Measurements from ENCODE around the gene CEACAM19. TPM values are rescaled to one million over a fixed set of nuclear protein-coding genes. Genes with fewer than 3 reads are reported as not detected.

CEACAM19 gene
- total and polyA plus RNA-seq, 2 donors (not counting 1 experiment from before 2014, with no cell fraction given) = 7.8 to 9.9 TPM

DNA sequence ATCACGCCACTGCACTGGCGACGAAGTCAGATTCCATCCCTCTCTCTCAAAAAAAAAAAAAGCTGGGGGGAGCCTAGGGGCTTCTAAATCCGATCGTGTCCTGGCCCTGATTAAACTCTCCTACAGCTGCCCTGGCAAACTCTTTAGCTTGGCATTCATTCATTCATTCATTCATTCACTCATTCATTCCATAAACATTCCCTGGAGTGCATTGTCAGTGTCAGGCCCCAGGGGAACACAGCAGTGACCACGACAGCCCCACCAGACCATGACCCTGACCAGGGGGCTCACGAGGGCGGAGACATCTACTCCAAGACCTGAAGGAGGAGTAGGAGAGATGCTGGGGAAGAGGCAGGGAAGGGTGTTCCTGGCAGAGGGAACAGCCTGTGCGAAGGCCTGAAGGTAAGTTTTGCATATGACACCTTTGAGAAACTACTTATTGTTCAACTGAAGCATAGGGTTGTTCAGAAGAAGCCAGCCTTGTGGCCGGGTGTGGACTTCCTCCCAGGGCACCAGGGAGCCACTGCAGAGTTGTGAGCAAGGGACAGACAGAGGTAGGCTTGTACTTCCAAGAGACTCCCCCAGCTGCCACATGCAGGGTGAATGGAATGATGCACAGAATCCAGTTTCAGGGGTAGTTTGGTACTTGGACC is 52.1 kb downstream of the CEACAM19 start:
- Histone ChIP-seq H2AFZ (ENCODE audit: low read length) (no peak overlapping the region), H3K4me2 (ENCODE audit: extremely low read depth, insufficient read depth, low read length) (no peak overlapping the region), H3K9ac (ENCODE audit: insufficient read depth, low read length) (no peak overlapping the region), H3K27me3 (ENCODE audit: control insufficient read depth, insufficient read depth, low read length) (no peaks in the 10 kb centered on the region), H3K79me2 (ENCODE audit: control insufficient read depth, insufficient read depth, low read length) (no peaks in the 10 kb centered on the region), H3K27ac (ENCODE audit: insufficient read depth, low read length) (no peak overlapping the region), H3K36me3 (ENCODE audit: control insufficient read depth, insufficient read depth, low read length) (no peaks in the 10 kb centered on the region), H3K9me3 (ENCODE audit: control insufficient read depth, insufficient read depth, low read depth, low read length) (no peaks in the 10 kb centered on the region), H3K4me1 (ENCODE audit: control insufficient read depth, extremely low read depth, insufficient read depth, low read length) (peaks cover 10% of the 10 kb centered on the region), H4K20me1 (ENCODE audit: control insufficient read depth, extremely low read depth, insufficient read depth, low read length) (no peaks in the 10 kb centered on the region), H3K4me3 (replicated peaks in 1 of 4; ENCODE audit: control extremely low read depth in 1 of 4, insufficient read depth in 1 of 4, low read depth in 3 of 4, low read length in 4 of 4) (no peak overlapping the region)
- no peak for DNase-seq (ENCODE audit: low read depth in 2 of 2)
- TF ChIP-seq, protein P1, sequence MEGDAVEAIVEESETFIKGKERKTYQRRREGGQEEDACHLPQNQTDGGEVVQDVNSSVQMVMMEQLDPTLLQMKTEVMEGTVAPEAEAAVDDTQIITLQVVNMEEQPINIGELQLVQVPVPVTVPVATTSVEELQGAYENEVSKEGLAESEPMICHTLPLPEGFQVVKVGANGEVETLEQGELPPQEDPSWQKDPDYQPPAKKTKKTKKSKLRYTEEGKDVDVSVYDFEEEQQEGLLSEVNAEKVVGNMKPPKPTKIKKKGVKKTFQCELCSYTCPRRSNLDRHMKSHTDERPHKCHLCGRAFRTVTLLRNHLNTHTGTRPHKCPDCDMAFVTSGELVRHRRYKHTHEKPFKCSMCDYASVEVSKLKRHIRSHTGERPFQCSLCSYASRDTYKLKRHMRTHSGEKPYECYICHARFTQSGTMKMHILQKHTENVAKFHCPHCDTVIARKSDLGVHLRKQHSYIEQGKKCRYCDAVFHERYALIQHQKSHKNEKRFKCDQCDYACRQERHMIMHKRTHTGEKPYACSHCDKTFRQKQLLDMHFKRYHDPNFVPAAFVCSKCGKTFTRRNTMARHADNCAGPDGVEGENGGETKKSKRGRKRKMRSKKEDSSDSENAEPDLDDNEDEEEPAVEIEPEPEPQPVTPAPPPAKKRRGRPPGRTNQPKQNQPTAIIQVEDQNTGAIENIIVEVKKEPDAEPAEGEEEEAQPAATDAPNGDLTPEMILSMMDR (conservative IDR thresholded peaks at IDR 0.05 in 1 of 2, IDR thresholded peaks at IDR 0.05 in 1 of 2; ENCODE audit: low read depth in 1 of 2, low read length in 2 of 2) = no peak
- TF ChIP-seq EZH2 (IDR thresholded peaks at IDR 0.05; ENCODE audit: low read length, missing control alignments) = no peak

DNA sequence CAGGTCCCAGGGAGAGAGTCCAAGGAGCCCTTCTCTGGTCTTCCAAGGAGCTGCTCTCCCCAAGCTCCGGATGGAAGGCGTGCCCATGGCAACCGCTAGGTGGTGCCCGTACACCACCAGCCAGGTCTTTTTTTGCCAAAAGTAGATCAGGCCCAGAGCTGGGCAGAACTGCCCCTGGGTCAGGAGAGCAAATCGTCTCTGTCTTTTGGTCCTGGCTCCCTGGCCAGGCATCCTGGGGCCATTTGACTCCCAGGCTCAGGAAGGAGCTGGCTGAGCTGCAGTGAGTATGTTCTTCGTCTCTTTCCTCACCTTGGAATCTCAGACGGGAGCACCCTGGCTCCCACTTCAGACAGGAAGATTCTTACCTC is 52.7 kb downstream of the CEACAM19 start:
- H3K4me2 ChIP-seq (ENCODE audit: extremely low read depth, insufficient read depth, low read length) = no peak overlapping the region
- peaks cover 8% of the 10 kb centered on the region for H3K4me1 ChIP-seq (ENCODE audit: control insufficient read depth, extremely low read depth, insufficient read depth, low read length)
- H3K4me3 ChIP-seq (replicated peaks in 1 of 4; ENCODE audit: control extremely low read depth in 1 of 4, insufficient read depth in 1 of 4, low read depth in 3 of 4, low read length in 4 of 4) = no peak overlapping the region
- H3K79me2 ChIP-seq (ENCODE audit: control insufficient read depth, insufficient read depth, low read length) = no peaks in the 10 kb centered on the region
- H3K36me3 ChIP-seq (ENCODE audit: control insufficient read depth, insufficient read depth, low read length) = no peaks in the 10 kb centered on the region
- no peak overlapping the region for H3K27ac ChIP-seq (ENCODE audit: insufficient read depth, low read length)
- H2AFZ ChIP-seq (ENCODE audit: low read length) = no peak overlapping the region
- no peaks in the 10 kb centered on the region for H4K20me1 ChIP-seq (ENCODE audit: control insufficient read depth, extremely low read depth, insufficient read depth, low read length)
- no peaks in the 10 kb centered on the region for H3K9me3 ChIP-seq (ENCODE audit: control insufficient read depth, insufficient read depth, low read depth, low read length)
- TF ChIP-seq, protein P1 (conservative IDR thresholded peaks at IDR 0.05 in 1 of 2, IDR thresholded peaks at IDR 0.05 in 1 of 2; ENCODE audit: low read depth in 1 of 2, low read length in 2 of 2) = peak; percentile 86 to 96
- no peak for TF ChIP-seq EZH2 (IDR thresholded peaks at IDR 0.05; ENCODE audit: low read length, missing control alignments)
- no peak overlapping the region for H3K9ac ChIP-seq (ENCODE audit: insufficient read depth, low read length)
- peak; percentile 63 to 79 for DNase-seq (ENCODE audit: low read depth in 2 of 2)
- no peaks in the 10 kb centered on the region for H3K27me3 ChIP-seq (ENCODE audit: control insufficient read depth, insufficient read depth, low read length)

DNA sequence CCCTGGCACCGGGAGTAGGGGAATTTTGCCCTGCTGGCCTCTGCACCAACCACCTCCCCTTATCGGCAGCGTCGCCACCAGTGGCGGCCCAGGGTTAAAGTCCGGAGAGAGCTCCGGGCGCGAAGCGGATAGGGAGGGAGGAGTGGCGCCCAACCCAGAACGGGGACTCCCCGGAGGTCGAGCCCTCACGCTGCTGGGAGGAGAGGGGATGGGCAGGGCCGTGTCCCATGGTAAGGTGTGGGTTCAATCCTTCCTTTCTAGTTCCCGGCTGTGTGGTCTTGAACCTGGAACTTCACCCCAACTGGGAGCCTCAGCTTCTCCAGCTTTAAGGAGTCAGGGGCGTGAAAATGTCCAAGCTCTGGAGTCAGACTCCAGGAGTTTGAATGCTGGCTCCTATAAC is 54.0 kb downstream of the CEACAM19 start:
- H3K9ac ChIP-seq (ENCODE audit: insufficient read depth, low read length) = no peak overlapping the region
- no peaks in the 10 kb centered on the region for H3K36me3 ChIP-seq (ENCODE audit: control insufficient read depth, insufficient read depth, low read length)
- H3K79me2 ChIP-seq (ENCODE audit: control insufficient read depth, insufficient read depth, low read length) = no peaks in the 10 kb centered on the region
- H3K4me2 ChIP-seq (ENCODE audit: extremely low read depth, insufficient read depth, low read length) = no peak overlapping the region
- H3K4me3 ChIP-seq (replicated peaks in 1 of 4; ENCODE audit: control extremely low read depth in 1 of 4, insufficient read depth in 1 of 4, low read depth in 3 of 4, low read length in 4 of 4) = no peak overlapping the region
- H3K9me3 ChIP-seq (ENCODE audit: control insufficient read depth, insufficient read depth, low read depth, low read length) = no peaks in the 10 kb centered on the region
- H2AFZ ChIP-seq (ENCODE audit: low read length) = no peak overlapping the region
- H3K27me3 ChIP-seq (ENCODE audit: control insufficient read depth, insufficient read depth, low read length) = no peaks in the 10 kb centered on the region
- no peak overlapping the region for H3K27ac ChIP-seq (ENCODE audit: insufficient read depth, low read length)
- no peak for DNase-seq (ENCODE audit: low read depth in 2 of 2)
- TF ChIP-seq EZH2 (IDR thresholded peaks at IDR 0.05; ENCODE audit: low read length, missing control alignments) = no peak
- TF ChIP-seq, protein P1 (conservative IDR thresholded peaks at IDR 0.05 in 1 of 2, IDR thresholded peaks at IDR 0.05 in 1 of 2; ENCODE audit: low read depth in 1 of 2, low read length in 2 of 2) = no peak
- peaks cover 5% of the 10 kb centered on the region for H3K4me1 ChIP-seq (ENCODE audit: control insufficient read depth, extremely low read depth, insufficient read depth, low read length)
- no peaks in the 10 kb centered on the region for H4K20me1 ChIP-seq (ENCODE audit: control insufficient read depth, extremely low read depth, insufficient read depth, low read length)
